H9 (cell line): Measurements from ENCODE around the gene OR52J3. TPM values are rescaled to one million over a fixed set of nuclear protein-coding genes. Genes with fewer than 3 reads are reported as not detected.
"Not testable (repeated sequence)": the region's sequence is repeated elsewhere in the genome, so short reads cannot be mapped to it uniquely, and the experiment has no call there.

ENCODE experiments used
- DNase-seq: peaks from one replicate; pipeline ENCODE4 v3.0.0-alpha.2; 2017
- H2AFZ ChIP-seq: one replicate; pipeline ENCODE4 v1.6.1; 2013; ENCODE audit warnings: mild to moderate bottlenecking, low read length, control low read depth, moderate library complexity
- H2AK5ac ChIP-seq: 2 replicates; pipeline ENCODE4 v1.6.1; 2013; ENCODE audit warnings: low read length, control low read depth, mixed read lengths; ENCODE audit not compliant: insufficient read length
- H2BK120ac ChIP-seq: one replicate; pipeline ENCODE4 v1.6.1; 2013; ENCODE audit warnings: low read depth, mild to moderate bottlenecking, low read length, control low read depth, inconsistent platforms; ENCODE audit not compliant: poor library complexity, severe bottlenecking
- H2BK12ac ChIP-seq: 2 replicates; pipeline ENCODE4 v1.6.1; 2013; ENCODE audit warnings: low read length, control low read depth, mixed read lengths, low read depth; ENCODE audit not compliant: insufficient read length
- H2BK15ac ChIP-seq: 2 replicates; pipeline ENCODE4 v1.6.1; 2013; ENCODE audit warnings: low read depth, low read length, control low read depth
- H2BK20ac ChIP-seq: one replicate; pipeline ENCODE4 v1.6.1; 2013; ENCODE audit warnings: low read depth, mild to moderate bottlenecking, low read length, control low read depth, inconsistent platforms; ENCODE audit not compliant: poor library complexity, severe bottlenecking
- H2BK5ac ChIP-seq: 2 replicates; pipeline ENCODE4 v1.6.1; 2013; ENCODE audit warnings: low read length, control low read depth, mixed read lengths; ENCODE audit not compliant: insufficient read length
- H3K14ac ChIP-seq: 2 replicates; pipeline ENCODE4 v1.6.1; 2013; ENCODE audit warnings: low read length, control low read depth; ENCODE audit not compliant: insufficient read depth
- H3K18ac ChIP-seq: 2 replicates; pipeline ENCODE4 v1.6.1; 2013; ENCODE audit warnings: low read depth, mild to moderate bottlenecking, mixed read lengths, low read length, control low read depth; ENCODE audit not compliant: insufficient read length
- H3K23ac ChIP-seq: 2 replicates; pipeline ENCODE4 v1.6.1; 2013; ENCODE audit warnings: low read length, control low read depth, mixed read lengths, low read depth; ENCODE audit not compliant: insufficient read length
- H3K23me2 ChIP-seq: 2 replicates; pipeline ENCODE4 v1.6.1; 2013; ENCODE audit warnings: low read depth, mild to moderate bottlenecking, mixed read lengths, low read length, control low read depth; ENCODE audit not compliant: insufficient read length, poor library complexity, severe bottlenecking
- H3K27ac ChIP-seq: 2 replicates; pipeline ENCODE4 v1.5.1; 2013; ENCODE audit warnings: low read length, control low read depth, mixed read lengths, low read depth; ENCODE audit not compliant: insufficient read length
- H3K27me3 ChIP-seq: 2 replicates; pipeline ENCODE4 v1.6.1; 2013; ENCODE audit warnings: low read length, control low read depth, inconsistent platforms; ENCODE audit not compliant: insufficient read depth
- H3K4ac ChIP-seq: 2 replicates; pipeline ENCODE4 v1.6.1; 2013; ENCODE audit warnings: low read depth, mild to moderate bottlenecking, control low read depth, inconsistent platforms, low read length, moderate library complexity
- H3K4me1 ChIP-seq: 2 replicates; pipeline ENCODE4 v1.6.1; 2013; ENCODE audit warnings: low read length, control low read depth, inconsistent platforms; ENCODE audit not compliant: insufficient read depth
- H3K4me2 ChIP-seq: 2 replicates; pipeline ENCODE4 v1.6.1; 2013; ENCODE audit warnings: low read length, control low read depth, mixed read lengths; ENCODE audit not compliant: insufficient read length, insufficient read depth
- H3K56ac ChIP-seq: 2 replicates; pipeline ENCODE4 v1.6.1; 2013; ENCODE audit warnings: low read depth, mild to moderate bottlenecking, mixed read lengths, low read length, control low read depth; ENCODE audit not compliant: insufficient read length
- H3K79me1 ChIP-seq: 2 replicates; pipeline ENCODE4 v1.6.1; 2013; ENCODE audit warnings: low read depth, mild to moderate bottlenecking, moderate library complexity, low read length, control low read depth, inconsistent platforms; ENCODE audit not compliant: insufficient read depth, poor library complexity, severe bottlenecking
- H3K79me2 ChIP-seq: 2 replicates; pipeline ENCODE4 v1.6.1; 2013; ENCODE audit warnings: low read length, control low read depth, inconsistent platforms; ENCODE audit not compliant: insufficient read depth
- H3K9ac ChIP-seq: 2 replicates; pipeline ENCODE4 v1.6.1; 2013; ENCODE audit warnings: low read length, control low read depth, mixed read lengths; ENCODE audit not compliant: insufficient read length; ENCODE audit errors: extremely low read depth
- H3K9me3 ChIP-seq: one replicate; pipeline ENCODE4 v1.6.1; 2013; ENCODE audit warnings: low read depth, low read length, inconsistent platforms; ENCODE audit not compliant: control insufficient read depth
- H3T11ph ChIP-seq: one replicate; pipeline ENCODE4 v1.6.1; 2013; ENCODE audit warnings: mild to moderate bottlenecking, low read length, control low read depth, inconsistent platforms
- H4K20me1 ChIP-seq: one replicate; pipeline ENCODE4 v1.6.1; 2013; ENCODE audit not compliant: control insufficient read depth, insufficient read length, insufficient read depth
- H4K5ac ChIP-seq: 2 replicates; pipeline ENCODE4 v1.6.1; 2013; ENCODE audit warnings: low read depth, mild to moderate bottlenecking, mixed read lengths, low read length, control low read depth; ENCODE audit not compliant: insufficient read length
- H4K8ac ChIP-seq: replicated peaks from 2 replicates; pipeline ENCODE4 v1.6.1; 2013; ENCODE audit warnings: low read length, control low read depth, mixed read lengths, low read depth; ENCODE audit not compliant: insufficient read length
- H4K91ac ChIP-seq: 2 replicates; pipeline ENCODE4 v1.6.1; 2013; ENCODE audit warnings: low read depth, mild to moderate bottlenecking, moderate library complexity, mixed read lengths, low read length, control low read depth; ENCODE audit not compliant: insufficient read length
- H3K27ac Mint-ChIP-seq, 3 experiments: 2 replicates in 2 of 3; 3 replicates in 1 of 3; pipeline ENCODE4 v1.8.0; 2020 to 2021; ENCODE audit warnings: mixed read lengths in 3 of 3, mild to moderate bottlenecking in 1 of 3, moderate library complexity in 1 of 3
- H3K27me3 Mint-ChIP-seq: 2 replicates; pipeline ENCODE4 v1.8.0; 2021; ENCODE audit warnings: low read depth, mild to moderate bottlenecking, moderate library complexity, mixed read lengths
- H3K36me3 Mint-ChIP-seq, 3 experiments: 2 replicates in 2 of 3; 3 replicates in 1 of 3; pipeline ENCODE4 v1.8.0; 2020 to 2021; ENCODE audit warnings: low read depth in 3 of 3, mixed read lengths in 3 of 3; ENCODE audit not compliant: insufficient read depth in 1 of 3
- H3K4me1 Mint-ChIP-seq, 2 experiments: 2 replicates each; pipeline ENCODE4 v1.8.0; 2020; ENCODE audit warnings: mixed read lengths in 2 of 2
- H3K4me3 Mint-ChIP-seq, 2 experiments: 2 replicates in 1 of 2; 3 replicates in 1 of 2; pipeline ENCODE4 v1.8.0; 2020 to 2021; ENCODE audit warnings: mild to moderate bottlenecking in 2 of 2, mixed read lengths in 2 of 2, moderate library complexity in 1 of 2
- H3K9me3 Mint-ChIP-seq, 2 experiments: 2 replicates in 1 of 2; 3 replicates in 1 of 2; pipeline ENCODE4 v1.8.0; 2020; ENCODE audit warnings: mild to moderate bottlenecking in 2 of 2, mixed read lengths in 2 of 2, moderate library complexity in 1 of 2
- CTCF ChIP-seq: fragments of 200-600 bp; sonication (generic); conservative IDR thresholded peaks from 3 replicates; pipeline ENCODE4 v1.8.0; 2021; ENCODE audit warnings: antibody characterized with exemption, mild to moderate bottlenecking
- WGBS: extraction: QIAGEN DNeasy Blood & Tissue Kit; methylation state at CpG from one replicate; pipeline ENCODE4 v1.1.7; 2013; ENCODE audit warnings: missing lambda C conversion rate, low lambda C conversion rate, mixed read lengths; ENCODE audit not compliant: insufficient read length; ENCODE audit errors: extremely low coverage; 5-methylcytosine and 5-hydroxymethylcytosine counted together
- total RNA-seq: library from RNA; stranded (reverse); gene quantifications from 2 replicates; pipeline ENCODE4 v1.2.1, GENCODE V29; 2021

The OR52J3 gene
- total RNA-seq, 1 experiment from 2014 or later: not detected

- no peak overlapping the region for H2AFZ ChIP-seq
- H3K36me3 Mint-ChIP-seq: no peaks in the 10 kb centered on the region
These were observed 516 bp downstream of the OR52J3 start for GRCh38 chr11:5046754-5047330.

GRCh38 chr11:5058679-5059078 lies 12.4 kb downstream of the OR52J3 start:
- H3K79me2 ChIP-seq, H3K9me3 ChIP-seq, H3K27me3 Mint-ChIP-seq, H3K4ac ChIP-seq, H4K5ac ChIP-seq, H2BK12ac ChIP-seq, H3K4me2 ChIP-seq, H3K18ac ChIP-seq, H4K8ac ChIP-seq, H3K36me3 Mint-ChIP-seq, H3K23me2 ChIP-seq, H3K4me1 Mint-ChIP-seq, H2BK120ac ChIP-seq, H2BK15ac ChIP-seq, H3K9ac ChIP-seq, H4K91ac ChIP-seq, H3K27ac Mint-ChIP-seq, H2BK20ac ChIP-seq, H3K27me3 ChIP-seq, H2AFZ ChIP-seq, H2AK5ac ChIP-seq, DNase-seq, H3K79me1 ChIP-seq, H3K56ac ChIP-seq, H3K27ac ChIP-seq, H3K14ac ChIP-seq, H4K20me1 ChIP-seq, H3T11ph ChIP-seq, H3K9me3 Mint-ChIP-seq, H2BK5ac ChIP-seq, H3K4me3 Mint-ChIP-seq, H3K4me1 ChIP-seq, H3K23ac ChIP-seq: not testable (repeated sequence)
- no CpG with 5 or more reads among the region's 5 CpGs for WGBS

More at GRCh38 chr11:5046754-5047330, 516 bp downstream of the OR52J3 start:
- no peak for TF ChIP-seq CTCF
- Mint-ChIP-seq H3K4me3 (no peak overlapping the region), H3K4me1 (peaks cover 5 to 7% of the 10 kb centered on the region in 2 experiments), H3K27ac (peak overlapping the region in 1 of 3 experiments; percentile 21; a peak in 1 of 7 replicates), H3K9me3 (no peaks in the 10 kb centered on the region), H3K27me3 (no peaks in the 10 kb centered on the region)
- no peak for DNase-seq
- Histone ChIP-seq H3K4me2 (no peak overlapping the region), H3K4me1 (peaks cover 3% of the 10 kb centered on the region; the same call in 1 of the 2 replicates), H2BK20ac (no peak overlapping the region), H4K91ac (no peak overlapping the region), H3K9me3 (no peaks in the 10 kb centered on the region), H3K9ac (no peak overlapping the region), H2BK15ac (no peak overlapping the region), H3K4ac (no peak overlapping the region), H2BK120ac (no peak overlapping the region), H3K23ac (no peak overlapping the region), H3T11ph (no peak overlapping the region), H3K27me3 (no peaks in the 10 kb centered on the region), H3K79me2 (no peaks in the 10 kb centered on the region), H3K27ac (no peak overlapping the region), H3K23me2 (no peaks in the 10 kb centered on the region), H4K5ac (no peak overlapping the region), H4K20me1 (no peaks in the 10 kb centered on the region), H2AK5ac (no peak overlapping the region), H3K56ac (no peak overlapping the region), H2BK5ac (no peak overlapping the region), H3K14ac (no peak overlapping the region), H2BK12ac (no peak overlapping the region), H4K8ac (no peak overlapping the region), H3K79me1 (no peaks in the 10 kb centered on the region), H3K18ac (no peak overlapping the region)
- whole genome bisulfite sequencing: no CpG with 5 or more reads among the region's 15 CpGs
